A549 (cell line): ENCODE data around the gene KAT2B. TPM values are rescaled to one million over a fixed set of nuclear protein-coding genes. Genes with fewer than 3 reads are reported as not detected.

Source experiments
- ATAC-seq, 2 experiments: fragments of 200-7000 bp in 1 of 2; fragments of >200 bp in 1 of 2; cut with Nextera tagmentation in 1 of 2; cut with Tn5 transposase in 1 of 2; 3 replicates each; pipeline versions ENCODE4 v1.8.0 to v1.9.1; 2018 to 2020; ENCODE audit warnings: mild to moderate bottlenecking in 1 of 2, moderate library complexity in 1 of 2
- CTCF ChIA-PET: fragments of 300-600 bp; sonication (Branson Sonifier 250); formaldehyde crosslinking; extraction: SDS; loops from one replicate; lab custom pipeline; 2021; ENCODE audit warnings: antibody characterized with exemption, inconsistent platforms; lab: Yijun Ruan, JAX
- POLR2A ChIA-PET: fragments of 350-600 bp; formaldehyde crosslinking; extraction: SDS; loops from one replicate; lab custom pipeline; 2021; ENCODE audit warnings: antibody characterized with exemption, inconsistent platforms; lab: Yijun Ruan, JAX
- DNase-seq, 2 experiments: peaks; one replicate each; pipeline versions ENCODE4 v3.0.0 to v3.0.0-alpha.2; 2011 to 2016; ENCODE audit warnings: low read depth in 1 of 2, low spot score in 1 of 2
- FAIRE-seq: peaks from 2 replicates; lab custom pipeline; 2011; peaks lifted over from hg19 to GRCh38; lab: Jason Lieb, UNC
- H3K27ac ChIP-seq, 2 experiments: fragments of >200 bp; sonication (Bioruptor Twin); formaldehyde crosslinking; 3 replicates each; pipeline ENCODE4 v1.5.1; 2016 to 2017
- H3K4me1 ChIP-seq: fragments of >200 bp; sonication (Bioruptor Twin); formaldehyde crosslinking; 3 replicates; pipeline ENCODE4 v1.6.1; 2016
- H3K4me2 ChIP-seq: fragments of >200 bp; sonication (Bioruptor Twin); formaldehyde crosslinking; 3 replicates; pipeline ENCODE4 v1.6.1; 2016
- H3K4me3 ChIP-seq: fragments of >200 bp; sonication (Bioruptor Twin); formaldehyde crosslinking; 3 replicates; pipeline ENCODE4 v1.5.1; 2016
- H3K9me3 ChIP-seq: fragments of >200 bp; sonication (Bioruptor Twin); formaldehyde crosslinking; 3 replicates; pipeline ENCODE4 v1.6.1; 2016
- E2F6 ChIP-seq: IDR thresholded peaks from 2 replicates; pipeline ENCODE4 v1.6.1; 2012; ENCODE audit warnings: low read depth, borderline replicate concordance
- EHF ChIP-seq: fragments of 250-450 bp; sonication (Bioruptor Pico); IDR thresholded peaks from 2 replicates; pipeline ENCODE4 v1.5.0; 2020; ENCODE audit warnings: mild to moderate bottlenecking
- ESRRA ChIP-seq: fragments of 150-350 bp; IDR thresholded peaks from 2 replicates; pipeline ENCODE4 v1.6.1; 2014; ENCODE audit warnings: mild to moderate bottlenecking, low read length, borderline replicate concordance
- FOXS1 ChIP-seq: fragments of 250-450 bp; sonication (Bioruptor Pico); IDR thresholded peaks from 2 replicates; pipeline ENCODE4 v1.5.0; 2020; ENCODE audit warnings: mild to moderate bottlenecking, moderate library complexity
- GATA3 ChIP-seq: IDR thresholded peaks from 2 replicates; pipeline ENCODE4 v1.6.1; 2012; ENCODE audit warnings: borderline replicate concordance
- HMGXB4 ChIP-seq: fragments of 250-450 bp; sonication (Bioruptor Pico); IDR thresholded peaks from 2 replicates; pipeline ENCODE4 v1.5.0; 2021; ENCODE audit warnings: mild to moderate bottlenecking, moderate library complexity, borderline replicate concordance
- HOXB5 ChIP-seq: fragments of 250-450 bp; sonication (Bioruptor Pico); IDR thresholded peaks from 2 replicates; pipeline ENCODE4 v1.5.0; 2020; ENCODE audit warnings: mild to moderate bottlenecking, moderate library complexity
- KDM5A ChIP-seq: fragments of 200-600 bp; sonication (generic); IDR thresholded peaks from 2 replicates; pipeline ENCODE4 v1.6.1; 2016; ENCODE audit warnings: antibody characterized with exemption, mild to moderate bottlenecking
- MAX ChIP-seq: IDR thresholded peaks from 2 replicates; pipeline ENCODE4 v1.6.1; 2012
- MAZ ChIP-seq: fragments of 150-350 bp; IDR thresholded peaks from 2 replicates; pipeline ENCODE4 v1.6.1; 2014; ENCODE audit warnings: antibody characterized with exemption, low read depth, low read length, borderline replicate concordance
- NPAS2 ChIP-seq: fragments of 250-450 bp; sonication (Bioruptor Pico); IDR thresholded peaks from 2 replicates; pipeline ENCODE4 v1.8.0; 2022; ENCODE audit warnings: mild to moderate bottlenecking, moderate library complexity, borderline replicate concordance
- PBX3 ChIP-seq: IDR thresholded peaks from 2 replicates; pipeline ENCODE4 v1.6.1; 2012
- PHF8 ChIP-seq: fragments of 200-600 bp; sonication (generic); IDR thresholded peaks from 2 replicates; pipeline ENCODE4 v1.6.1; 2016; ENCODE audit warnings: low read depth, mild to moderate bottlenecking, antibody characterized with exemption, moderate library complexity, borderline replicate concordance
- POLR2AphosphoS2 ChIP-seq: conservative IDR thresholded peaks from 2 replicates; pipeline ENCODE4 v1.6.1; 2012; ENCODE audit warnings: low read length, improper control_type of control experiment, inconsistent platforms
- SMC3 ChIP-seq: fragments of >200 bp; sonication (Bioruptor Twin); formaldehyde crosslinking; IDR thresholded peaks from 3 replicates; pipeline ENCODE4 v1.6.1; 2018; ENCODE audit warnings: inconsistent platforms
- SREBF2 ChIP-seq: fragments of 450-650 bp; IDR thresholded peaks from 2 replicates; pipeline ENCODE4 v1.6.1; 2014; ENCODE audit warnings: mild to moderate bottlenecking, moderate library complexity
- ZC3H11A ChIP-seq: fragments of 450-650 bp; IDR thresholded peaks from 2 replicates; pipeline ENCODE4 v1.6.1; 2014; ENCODE audit warnings: antibody characterized with exemption, mild to moderate bottlenecking
- ZFP36 ChIP-seq: fragments of 450-650 bp; IDR thresholded peaks from 2 replicates; pipeline ENCODE4 v1.6.1; 2014; ENCODE audit warnings: borderline replicate concordance; ENCODE audit not compliant: partially characterized antibody
- ZNF302 ChIP-seq: fragments of 250-450 bp; sonication (Bioruptor Pico); IDR thresholded peaks from 2 replicates; pipeline ENCODE4 v1.9.0; 2021; ENCODE audit warnings: inconsistent platforms, mild to moderate bottlenecking, moderate library complexity
- WGBS: methylation state at CpG from one replicate; pipeline ENCODE4 v1.1.6; 2017; ENCODE audit errors: missing lambda C conversion rate; 5-methylcytosine and 5-hydroxymethylcytosine counted together
- polyA plus RNA-seq, 4 experiments: library from polyadenylated mRNA; depleted of rRNA in 3 of 4; stranded (reverse); fragments of >200 nt; fragmentation: RNase III in 1 of 4; extraction: RNeasy Plus Mini Kit Qiagen cat#74134 plus additional on column Dnase treatment in 1 of 4; gene quantifications; 2 replicates in 3 of 4; 3 replicates in 1 of 4; pipeline ENCODE4 v1.2.3, GENCODE V29; 2011 to 2017
- small RNA-seq, 6 experiments: library from RNA; depleted of rRNA; stranded (forward); fragments of <200 nt; gene quantifications; one replicate each; pipeline ENCODE3, GENCODE V24; 2012

KAT2B gene
- polyA plus RNA-seq, 2 of the 4 experiments (the other 2 are of a cell fraction) = 7.2 to 11.9 TPM

- Histone ChIP-seq H3K4me2 (no peak overlapping the region), H3K4me1 (no peaks in the 10 kb centered on the region), H3K4me3 (no peak overlapping the region)
- no peak for DNase-seq
- TF ChIP-seq PBX3 (no peak), KDM5A (no peak), NPAS2 (CRISPR knock-in tag) (no peak), SMC3 (no peak), MAX (no peak), ESRRA (no peak), GATA3 (no peak), E2F6 (no peak), ZFP36 (no peak), SREBF2 (no peak), HOXB5 (CRISPR knock-in tag) (no peak), POLR2AphosphoS2 (no peak), ZC3H11A (no peak), FOXS1 (CRISPR knock-in tag) (no peak), EHF (no peak), MAZ (no peak), HMGXB4 (CRISPR knock-in tag) (no peak), ZNF302 (CRISPR knock-in tag) (no peak)
- TF ChIP-seq, all 56 proteins: peak for 0
- ATAC-seq (no peak), FAIRE-seq (no peak)
- no peak overlapping the region for H3K27ac ChIP-seq
- POLR2A ChIA-PET = no interaction called here
- no peaks in the 10 kb centered on the region for H3K9me3 ChIP-seq
- WGBS = 69% methylated on average over 3 of the region's 3 CpGs
- CTCF ChIA-PET = no interaction called here
These were observed 157.5 kb downstream of the KAT2B start for GRCh38 chr3:20197775-20198174.

GRCh38 chr3:20201143-20201542 is 160.9 kb downstream of the KAT2B start:
- ChIA-PET CTCF (no interaction called here), POLR2A (no interaction called here)
- no peak for FAIRE-seq

More at GRCh38 chr3:20201143-20201542, 160.9 kb downstream of the KAT2B start:
- Histone ChIP-seq H3K9me3 (no peaks in the 10 kb centered on the region), H3K4me2 (no peak overlapping the region), H3K27ac (no peak overlapping the region), H3K4me3 (no peak overlapping the region), H3K4me1 (no peaks in the 10 kb centered on the region)
- DNase-seq (no peak), ATAC-seq (no peak)
- TF ChIP-seq PHF8 = no peak

Small RNAs within 50 kb of the gene (small RNA-seq; reads per million reads assigned to genes)
- gene MIR3135A (0 reads per million in 6 experiments), gene RNU4-85P (0 reads per million in 6 experiments), gene RPL39P18 (0 reads per million in 6 experiments)

Other genes starting within 250 kb of the KAT2B start
- gene EFHB, start 106.2 kb upstream of the KAT2B start, polyA plus RNA-seq (2011; rRNA removed) = 1.9 and 2.1 TPM in 2 replicates
- 2.1 to 2.8 TPM (median 2.7 TPM) in 3 replicates for gene EFHB, start 106.2 kb upstream of the KAT2B start, polyA plus RNA-seq (2017; fragmentation: RNase III; extraction: RNeasy Plus Mini Kit Qiagen cat#74134 plus additional on column Dnase treatment)
- 51.5 and 66.6 TPM in 2 replicates for gene RAB5A, start 93.3 kb upstream of the KAT2B start, polyA plus RNA-seq (2011; rRNA removed)
- 41.2 to 43.9 TPM (median 43.2 TPM) in 3 replicates for gene RAB5A, start 93.3 kb upstream of the KAT2B start, polyA plus RNA-seq (2017; fragmentation: RNase III; extraction: RNeasy Plus Mini Kit Qiagen cat#74134 plus additional on column Dnase treatment)
- not detected in 2 replicates for gene PP2D1, start 28.2 kb upstream of the KAT2B start, polyA plus RNA-seq (2011; rRNA removed)
- not detected in 3 replicates for gene PP2D1, start 28.2 kb upstream of the KAT2B start, polyA plus RNA-seq (2017; fragmentation: RNase III; extraction: RNeasy Plus Mini Kit Qiagen cat#74134 plus additional on column Dnase treatment)
- 16.0 and 25.2 TPM in 2 replicates for gene SGO1, start 145.8 kb downstream of the KAT2B start, polyA plus RNA-seq (2011; rRNA removed)
- gene SGO1, start 145.8 kb downstream of the KAT2B start, polyA plus RNA-seq (2017; fragmentation: RNase III; extraction: RNeasy Plus Mini Kit Qiagen cat#74134 plus additional on column Dnase treatment) = 15.8 to 17.4 TPM (median 17.1 TPM) in 3 replicates